Left lobe of liver (tissue), 2 donors: ENCODE data around the gene SKIL. TPM values are rescaled to one million over a fixed set of nuclear protein-coding genes. Genes with fewer than 3 reads are reported as not detected.

Experiments
- ATAC-seq: fragments of 200-7000 bp; cut with Tn5 transposase; one replicate; pipeline ENCODE4 v1.9.1; 2020; ENCODE audit warnings: mild to moderate bottlenecking, moderate library complexity
- DNase-seq: peaks from one replicate; pipeline ENCODE4 v3.0.0-alpha.2; 2020; ENCODE audit warnings: low spot score
- total RNA-seq: library from RNA; stranded (reverse); gene quantifications from one replicate; pipeline ENCODE4 v1.2.1, GENCODE V29; 2021
- donor health status: DM: no; HTN: no; CAD: no; lungs with moderate emphysema.
- donor health status: DM: no; HTN: yes; CAD: no.

SKIL gene
- total RNA-seq, 1 donor from 2014 or later = 22.4 TPM

GRCh38 chr3:170350515-170351413 lies 6.8 kb upstream of the SKIL start:
- DNase-seq (peak; percentile 66), ATAC-seq (peak; percentile 88)

GRCh38 chr3:170352936-170353335 lies 4.6 kb upstream of the SKIL start:
- DNase-seq = no peak
- ATAC-seq = no peak

DNA sequence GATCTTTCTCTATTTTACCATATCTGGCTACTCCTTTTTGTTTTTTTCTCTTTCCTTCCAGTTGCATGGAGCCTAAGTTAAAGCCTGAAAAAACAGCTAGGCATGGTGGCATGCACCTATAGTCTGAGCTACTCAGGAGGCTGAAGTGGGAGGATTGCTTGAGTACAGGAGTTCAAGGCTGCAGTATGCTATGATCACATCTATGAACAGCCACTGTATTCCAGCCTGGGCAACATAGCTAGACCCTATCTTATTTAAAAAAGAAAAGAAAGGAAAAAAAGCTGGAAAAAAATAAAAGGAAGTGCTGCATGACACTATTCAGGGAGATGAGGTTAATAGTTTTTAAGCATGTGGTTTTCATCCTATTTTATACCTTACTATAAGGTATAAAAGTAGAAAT lies 4.0 kb upstream of the SKIL start:
- ATAC-seq = no peak

DNA sequence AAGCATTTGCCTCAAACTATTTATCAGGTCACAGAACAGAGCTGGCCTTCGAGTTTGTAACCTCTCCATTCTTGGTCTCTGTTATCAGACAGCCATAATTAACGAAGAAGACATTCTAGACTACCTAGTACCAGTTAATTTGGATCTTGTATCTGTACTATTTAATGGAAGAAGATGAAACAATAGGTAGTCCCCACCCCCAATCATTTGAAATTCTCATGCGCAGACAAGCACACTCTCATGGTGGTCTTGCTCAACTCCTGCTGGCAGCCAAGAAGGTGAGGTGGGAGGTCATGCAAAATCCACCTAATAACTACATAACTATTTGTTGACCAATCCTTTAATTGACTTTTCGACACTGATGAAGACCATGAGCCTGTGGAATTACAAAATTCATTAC lies 2.8 kb upstream of the SKIL start:
- ATAC-seq = no peak
- no peak for DNase-seq

More for the DNA sequence above, 4.0 kb upstream of the SKIL start:
- no peak for DNase-seq

- ATAC-seq (no peak), DNase-seq (no peak)
Measured at GRCh38 chr3:170355738-170356595, 1.5 kb upstream of the SKIL start.

DNA sequence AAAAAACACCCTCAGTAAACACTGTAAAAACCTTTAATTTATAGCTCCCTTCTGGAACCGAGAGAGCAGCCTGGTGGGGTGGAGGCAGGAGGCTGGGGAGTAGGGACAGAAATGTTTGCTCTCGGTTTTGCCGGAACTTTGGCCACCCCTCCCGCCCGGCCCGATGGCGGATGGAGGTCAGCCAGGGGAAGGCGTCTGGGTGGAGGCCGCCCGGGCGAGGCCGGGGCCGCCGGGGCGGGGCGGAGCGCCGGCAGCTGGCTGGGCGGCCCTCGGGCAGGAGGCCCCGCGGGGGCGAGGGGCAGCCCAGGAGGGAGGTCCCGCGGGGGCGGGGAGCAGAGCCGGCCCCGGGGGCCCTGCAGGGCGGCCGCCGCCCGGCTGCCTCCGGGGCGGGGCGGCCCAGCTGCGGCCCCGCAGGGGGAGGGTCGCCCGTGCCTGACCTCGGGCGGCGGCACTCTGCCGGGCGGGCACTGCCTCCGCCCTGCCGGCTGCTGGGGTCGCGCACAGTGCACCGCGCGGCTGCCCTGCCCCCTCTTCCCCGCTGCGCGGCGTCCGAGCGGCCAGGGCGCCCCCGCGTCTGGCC lies 829 bp upstream of the SKIL start:
- peak; percentile 96 for DNase-seq
- ATAC-seq = peak; percentile 72

DNA sequence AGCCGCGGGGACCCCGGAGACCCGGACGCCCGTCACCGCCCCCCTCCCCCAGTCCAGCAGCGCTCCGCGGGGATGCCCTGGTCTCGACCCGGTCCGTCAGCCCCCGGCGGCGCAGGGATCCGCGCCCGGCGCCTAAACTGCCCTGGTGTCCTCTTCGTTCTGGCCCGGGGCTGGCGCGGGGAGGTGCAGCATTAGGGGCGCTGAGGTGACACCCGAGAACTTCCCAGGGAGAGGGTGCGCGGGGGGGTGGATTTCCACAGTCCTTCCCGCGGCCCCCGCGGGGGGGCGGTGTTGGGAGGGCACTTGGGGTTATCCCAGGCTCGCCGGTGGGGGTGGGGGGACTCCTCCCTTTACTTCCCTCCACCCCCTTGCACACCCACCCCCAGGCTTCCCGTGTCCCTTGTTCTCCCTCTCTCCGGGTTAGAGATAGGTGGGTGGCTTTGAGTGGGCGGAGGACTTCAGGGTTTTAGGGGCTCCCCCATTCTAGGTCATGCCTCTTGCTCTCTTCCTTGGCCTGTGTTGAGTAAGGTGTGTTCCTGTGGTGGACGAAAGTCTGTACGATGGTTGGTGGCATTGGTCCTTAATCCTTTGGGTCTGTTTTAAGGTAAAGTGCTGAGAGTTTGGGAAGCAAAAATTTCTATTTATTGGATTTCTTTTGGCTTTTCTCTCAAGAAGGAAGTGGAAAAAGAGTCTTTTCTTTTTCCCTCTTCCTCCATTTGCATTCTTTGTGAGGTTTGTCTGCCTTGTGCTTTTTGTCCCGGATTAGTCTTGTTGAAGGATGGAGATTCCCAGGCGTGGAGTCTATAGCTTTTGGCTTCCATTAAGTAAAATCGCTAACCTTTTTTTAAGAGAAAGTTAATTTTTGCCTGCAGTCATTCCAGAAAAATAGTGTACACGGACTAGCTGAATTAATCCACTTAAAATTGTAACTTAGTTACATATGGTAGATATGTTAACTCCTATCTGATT lies 811 bp downstream of the SKIL start:
- ATAC-seq = peak; percentile 57
- DNase-seq = peak; percentile 87

DNA sequence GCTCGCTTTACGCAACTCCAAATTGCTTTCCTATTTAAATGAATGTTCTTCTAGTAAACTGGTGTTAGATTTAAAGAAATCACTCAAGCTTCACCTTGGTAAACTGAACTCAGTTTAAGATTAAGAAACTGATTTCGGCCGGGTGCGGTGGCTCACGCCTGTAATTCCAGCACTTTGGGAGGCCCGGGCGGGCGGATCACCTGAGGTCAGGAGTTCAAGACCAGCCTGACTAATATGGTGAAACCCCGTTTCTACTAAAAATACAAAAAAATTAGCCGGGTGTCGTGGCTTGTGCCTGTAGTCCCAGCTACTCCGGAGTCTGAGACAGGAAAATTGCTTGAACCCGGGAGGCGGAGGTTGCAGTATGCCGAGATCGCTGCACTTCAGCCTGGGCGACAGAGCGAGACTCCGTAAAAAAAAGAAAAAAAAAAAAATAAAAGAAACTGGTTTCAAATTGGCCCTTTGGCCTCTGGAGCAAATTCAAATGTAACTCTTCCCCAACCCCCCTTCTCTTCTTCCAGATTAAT lies 1.7 kb downstream of the SKIL start:
- DNase-seq = no peak
- no peak for ATAC-seq

GRCh38 chr3:170360466-170360865 lies 3.0 kb downstream of the SKIL start:
- ATAC-seq (no peak), DNase-seq (no peak)

GRCh38 chr3:170360916-170361315 lies 3.4 kb downstream of the SKIL start:
- no peak for DNase-seq
- no peak for ATAC-seq

GRCh38 chr3:170361711-170362110 lies 4.2 kb downstream of the SKIL start:
- ATAC-seq (no peak), DNase-seq (no peak)

DNA sequence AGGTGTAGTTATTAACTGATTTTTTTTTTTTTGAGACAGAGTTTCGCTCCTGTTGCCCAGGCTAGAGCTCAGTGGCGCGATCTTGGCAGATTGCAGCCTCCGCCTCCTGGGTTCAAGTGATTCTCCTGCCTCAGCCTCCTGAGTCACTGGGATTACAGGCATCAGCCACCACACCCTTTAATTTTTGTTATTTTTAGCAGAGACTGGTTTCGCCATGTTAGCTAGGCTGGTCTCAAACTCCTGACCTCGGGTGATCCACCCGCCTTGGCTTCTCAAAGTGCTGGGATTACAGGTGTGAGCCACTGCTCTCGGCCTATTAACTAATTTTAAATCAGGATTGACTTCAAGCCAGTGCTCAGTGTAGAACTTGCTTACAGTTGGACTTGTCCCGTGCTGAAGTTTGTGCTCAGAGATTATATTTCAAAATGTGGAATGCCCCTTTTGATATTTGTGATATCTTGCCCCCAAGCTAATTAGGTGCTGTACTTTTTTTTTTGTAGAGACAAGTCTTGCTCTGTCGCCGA lies 6.0 kb downstream of the SKIL start:
- no peak for DNase-seq

DNA sequence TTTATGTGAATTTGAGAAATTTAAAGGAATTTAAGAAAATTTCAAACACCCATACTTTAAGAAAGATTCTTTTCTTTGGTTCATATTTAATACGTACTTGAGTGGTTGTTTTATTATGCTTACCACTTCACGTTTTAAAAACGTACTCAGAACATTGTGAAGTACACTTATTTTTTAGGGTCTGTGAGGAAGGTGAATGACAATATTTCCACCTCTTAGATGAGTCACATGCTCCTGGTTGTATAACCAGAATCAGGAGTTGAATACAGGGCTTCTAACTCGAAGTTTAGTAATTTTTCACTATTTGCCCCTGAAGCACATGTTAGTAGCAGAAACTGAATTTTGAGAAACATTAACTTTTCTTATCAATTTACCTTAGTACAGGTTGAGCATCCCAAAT lies 7.5 kb downstream of the SKIL start:
- ATAC-seq (peak; percentile 53), DNase-seq (no peak)

More for the DNA sequence above, 6.0 kb downstream of the SKIL start:
- no peak for ATAC-seq

- ATAC-seq (no peak), DNase-seq (no peak)
Measured at GRCh38 chr3:170367797-170368196, 10.3 kb downstream of the SKIL start.

- no peak for DNase-seq
- ATAC-seq = no peak
Measured at GRCh38 chr3:170368921-170369320, 11.4 kb downstream of the SKIL start.

- no peak for DNase-seq
- no peak for ATAC-seq
Measured at GRCh38 chr3:170372190-170372879, 14.8 kb downstream of the SKIL start.

DNA sequence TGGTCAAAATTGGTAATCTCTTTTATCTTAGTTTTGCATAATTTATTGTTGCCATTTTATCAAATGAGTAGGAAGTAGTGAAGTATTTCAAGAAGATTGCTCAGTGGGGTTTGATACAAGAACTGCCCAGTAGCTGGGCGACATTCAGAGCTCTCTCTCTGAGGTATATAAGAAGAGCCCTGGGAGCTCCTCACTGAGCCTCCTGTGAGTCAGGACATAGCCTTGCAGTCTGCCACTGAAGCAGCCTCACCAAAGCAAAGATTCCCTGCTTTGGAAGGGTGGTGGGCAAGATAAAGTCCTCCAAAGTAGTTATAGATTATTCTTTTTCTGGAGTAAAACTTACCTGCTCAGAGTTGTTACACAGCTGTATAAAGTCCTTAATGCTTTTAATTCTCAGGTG lies 26.1 kb downstream of the SKIL start:
- DNase-seq (no peak), ATAC-seq (no peak)

GRCh38 chr3:170386468-170386867 lies 29.0 kb downstream of the SKIL start:
- ATAC-seq = no peak
- no peak for DNase-seq

GRCh38 chr3:170387950-170388349 lies 30.4 kb downstream of the SKIL start:
- no peak for DNase-seq
- no peak for ATAC-seq
